ENCODE results near the gene SERINC2. TPM values are rescaled to one million over a fixed set of nuclear protein-coding genes. Genes with fewer than 3 reads are reported as not detected.

The SERINC2 gene
- total RNA-seq, 1 experiment from 2014 or later = 67.7 TPM

DNA sequence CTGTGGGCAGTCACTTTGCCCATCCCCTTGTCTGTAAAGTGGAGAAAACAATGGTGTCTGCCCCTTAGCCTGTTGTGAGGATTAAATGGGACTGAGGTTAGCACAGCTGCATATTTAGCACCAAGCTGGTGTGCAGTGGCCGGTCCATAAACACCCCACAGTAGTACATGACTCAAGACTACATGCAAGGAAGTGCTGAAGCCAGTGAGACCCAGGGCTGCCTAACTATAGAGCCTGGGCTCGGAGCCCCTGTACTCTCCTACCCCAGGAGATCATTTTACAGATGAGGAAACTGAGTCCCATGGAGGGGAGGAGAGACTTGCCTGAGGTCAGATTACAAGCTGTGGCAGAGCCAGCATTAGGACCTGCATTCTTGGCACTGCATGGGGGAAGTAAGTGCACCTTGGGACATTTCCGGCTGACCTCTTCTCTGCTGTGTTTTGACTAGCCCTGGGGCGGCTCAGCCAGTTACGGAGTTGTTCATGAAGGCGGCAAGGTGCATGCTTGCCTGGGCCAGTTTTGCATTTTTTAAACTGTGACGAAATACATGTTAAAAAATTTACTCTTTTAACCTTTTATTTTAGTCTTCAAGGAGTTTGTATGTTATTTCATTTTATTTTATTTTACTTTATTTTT is 3.2 kb downstream of the SERINC2 start:
- Mint-ChIP-seq H3K9me3 (ENCODE audit: low read depth, unreplicated experiment) (no peaks in the 10 kb centered on the region), H3K4me1 (ENCODE audit: low read depth, unreplicated experiment) (peaks cover 34% of the 10 kb centered on the region), H3K4me3 (ENCODE audit: low read depth, unreplicated experiment) (no peak overlapping the region), H3K27me3 (ENCODE audit: unreplicated experiment) (peaks cover 7% of the 10 kb centered on the region), H3K27ac (ENCODE audit: unreplicated experiment) (no peak overlapping the region), H3K36me3 (ENCODE audit: insufficient read depth, unreplicated experiment) (peaks cover 37% of the 10 kb centered on the region)
- peak; percentile 61 for DNase-seq
- CTCF ChIA-PET = interaction anchor here (0.8 kb wide), 1 partner anchor 133 kb away, joined by 3 read pairs; no protein-coding TSS in a partner anchor
- TF ChIP-seq, protein P1, sequence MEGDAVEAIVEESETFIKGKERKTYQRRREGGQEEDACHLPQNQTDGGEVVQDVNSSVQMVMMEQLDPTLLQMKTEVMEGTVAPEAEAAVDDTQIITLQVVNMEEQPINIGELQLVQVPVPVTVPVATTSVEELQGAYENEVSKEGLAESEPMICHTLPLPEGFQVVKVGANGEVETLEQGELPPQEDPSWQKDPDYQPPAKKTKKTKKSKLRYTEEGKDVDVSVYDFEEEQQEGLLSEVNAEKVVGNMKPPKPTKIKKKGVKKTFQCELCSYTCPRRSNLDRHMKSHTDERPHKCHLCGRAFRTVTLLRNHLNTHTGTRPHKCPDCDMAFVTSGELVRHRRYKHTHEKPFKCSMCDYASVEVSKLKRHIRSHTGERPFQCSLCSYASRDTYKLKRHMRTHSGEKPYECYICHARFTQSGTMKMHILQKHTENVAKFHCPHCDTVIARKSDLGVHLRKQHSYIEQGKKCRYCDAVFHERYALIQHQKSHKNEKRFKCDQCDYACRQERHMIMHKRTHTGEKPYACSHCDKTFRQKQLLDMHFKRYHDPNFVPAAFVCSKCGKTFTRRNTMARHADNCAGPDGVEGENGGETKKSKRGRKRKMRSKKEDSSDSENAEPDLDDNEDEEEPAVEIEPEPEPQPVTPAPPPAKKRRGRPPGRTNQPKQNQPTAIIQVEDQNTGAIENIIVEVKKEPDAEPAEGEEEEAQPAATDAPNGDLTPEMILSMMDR (IDR thresholded peaks at IDR 0.05; ENCODE audit: unreplicated experiment) = no peak
- no TSS peak for BruUV-seq (replicated peaks)
- intact Hi-C loops (cut with micrococcal nuclease; ENCODE audit: unreplicated experiment) = no loop called here

GRCh38 chr1:31417148-31417547 is 4.1 kb downstream of the SERINC2 start:
- CTCF ChIA-PET = no interaction called here
- H3K27me3 Mint-ChIP-seq (ENCODE audit: unreplicated experiment) = no peaks in the 10 kb centered on the region
- peak overlapping the region; percentile 23 for H3K27ac Mint-ChIP-seq (ENCODE audit: unreplicated experiment)
- peaks cover 34% of the 10 kb centered on the region for H3K36me3 Mint-ChIP-seq (ENCODE audit: insufficient read depth, unreplicated experiment)
- BruUV-seq (replicated peaks) = no TSS peak
- no peak for DNase-seq
- peaks cover 43% of the 10 kb centered on the region for H3K4me1 Mint-ChIP-seq (ENCODE audit: low read depth, unreplicated experiment)
- TF ChIP-seq, protein P1 (IDR thresholded peaks at IDR 0.05; ENCODE audit: unreplicated experiment) = no peak
- H3K9me3 Mint-ChIP-seq (ENCODE audit: low read depth, unreplicated experiment) = no peaks in the 10 kb centered on the region
- intact Hi-C loops (cut with micrococcal nuclease; ENCODE audit: unreplicated experiment) = no loop called here
- H3K4me3 Mint-ChIP-seq (ENCODE audit: low read depth, unreplicated experiment) = peak overlapping the region; percentile 2

GRCh38 chr1:31418626-31419323 is 5.8 kb downstream of the SERINC2 start:
- CTCF ChIA-PET = interaction anchor here (1.9 to 4.7 kb wide), 2 partner anchors 24 to 130 kb away, joined by 6 to 44 read pairs; no protein-coding TSS in a partner anchor

GRCh38 chr1:31420716-31421115 is 7.7 kb downstream of the SERINC2 start:
- peaks cover 19% of the 10 kb centered on the region for H3K36me3 Mint-ChIP-seq (ENCODE audit: insufficient read depth, unreplicated experiment)
- no peaks in the 10 kb centered on the region for H3K27me3 Mint-ChIP-seq (ENCODE audit: unreplicated experiment)
- no TSS peak for BruUV-seq (replicated peaks)
- TF ChIP-seq, protein P1 (IDR thresholded peaks at IDR 0.05; ENCODE audit: unreplicated experiment) = no peak
- CTCF ChIA-PET = interaction anchor here (0.5 to 4.7 kb wide), 2 partner anchors 128 to 343 kb away, joined by 6 to 44 read pairs; no protein-coding TSS in a partner anchor
- DNase-seq = no peak
- no peaks in the 10 kb centered on the region for H3K9me3 Mint-ChIP-seq (ENCODE audit: low read depth, unreplicated experiment)
- no peak overlapping the region for H3K4me3 Mint-ChIP-seq (ENCODE audit: low read depth, unreplicated experiment)
- no peak overlapping the region for H3K27ac Mint-ChIP-seq (ENCODE audit: unreplicated experiment)
- peaks cover 37% of the 10 kb centered on the region for H3K4me1 Mint-ChIP-seq (ENCODE audit: low read depth, unreplicated experiment)
- intact Hi-C loops (cut with micrococcal nuclease; ENCODE audit: unreplicated experiment) = no loop called here

More at GRCh38 chr1:31418626-31419323, 5.8 kb downstream of the SERINC2 start:
- BruUV-seq (replicated peaks) = no TSS peak
- no peaks in the 10 kb centered on the region for H3K27me3 Mint-ChIP-seq (ENCODE audit: unreplicated experiment)
- TF ChIP-seq, protein P1 (IDR thresholded peaks at IDR 0.05; ENCODE audit: unreplicated experiment) = no peak
- no peak overlapping the region for H3K4me3 Mint-ChIP-seq (ENCODE audit: low read depth, unreplicated experiment)
- peaks cover 28% of the 10 kb centered on the region for H3K36me3 Mint-ChIP-seq (ENCODE audit: insufficient read depth, unreplicated experiment)
- no peak for DNase-seq
- no peak overlapping the region for H3K27ac Mint-ChIP-seq (ENCODE audit: unreplicated experiment)
- intact Hi-C loops (cut with micrococcal nuclease; ENCODE audit: unreplicated experiment) = no loop called here
- peaks cover 53% of the 10 kb centered on the region for H3K4me1 Mint-ChIP-seq (ENCODE audit: low read depth, unreplicated experiment)
- H3K9me3 Mint-ChIP-seq (ENCODE audit: low read depth, unreplicated experiment) = no peaks in the 10 kb centered on the region
